Spinal cord (tissue), 10 donors: ENCODE results near the gene RPGR. TPM values are rescaled to one million over a fixed set of nuclear protein-coding genes. Genes with fewer than 3 reads are reported as not detected.
A peak's percentile ranks its signal among the peaks of the same experiment; 100 is the strongest.

Experiments
- DNase-seq, 6 donors: peaks; one replicate each; pipeline versions ENCODE4 v3.0.0 to v3.0.0-alpha.2; 2013 to 2015; ENCODE audit warnings: low spot score in 6 of 6, low read depth in 4 of 6
- H3K27ac ChIP-seq: one replicate; pipeline ENCODE4 v1.5.1; 2013; ENCODE audit warnings: low read depth, low read length, control low read depth
- H3K27me3 ChIP-seq: one replicate; pipeline ENCODE4 v1.6.1; 2013; ENCODE audit warnings: low read length; ENCODE audit not compliant: control insufficient read depth, insufficient read depth
- H3K36me3 ChIP-seq: one replicate; pipeline ENCODE4 v1.6.1; 2013; ENCODE audit warnings: low read length; ENCODE audit not compliant: control insufficient read depth, insufficient read depth
- H3K4me1 ChIP-seq: one replicate; pipeline ENCODE4 v1.6.1; 2013; ENCODE audit warnings: low read length; ENCODE audit not compliant: control insufficient read depth, insufficient read depth
- H3K4me3 ChIP-seq: one replicate; pipeline ENCODE4 v1.5.1; 2013; ENCODE audit warnings: low read depth, low read length, control low read depth
- H3K9me3 ChIP-seq: one replicate; pipeline ENCODE4 v1.6.1; 2013; ENCODE audit warnings: low read length; ENCODE audit not compliant: control insufficient read depth, insufficient read depth
- WGBS: methylation state at CpG from one replicate; pipeline ENCODE4 v1.1.5; 2013; ENCODE audit warnings: missing lambda C conversion rate; ENCODE audit not compliant: insufficient coverage; 5-methylcytosine and 5-hydroxymethylcytosine counted together
- polyA plus RNA-seq, 2 donors: library from polyadenylated mRNA; unstranded; fragments of 120-200 nt; gene quantifications; one replicate each; pipeline ENCODE4 v1.2.1, GENCODE V29; 2013; ENCODE audit not compliant: insufficient read length in 2 of 2
- total RNA-seq, 2 donors: library from RNA; depleted of rRNA in 1 of 2; stranded (reverse); fragments of 120-200 nt in 1 of 2; fragments of >200 nt in 1 of 2; gene quantifications; one replicate each; pipeline versions ENCODE4 v1.2.3 to v1.2.4, GENCODE V29; 2013 to 2014
- donor health status: healthy.

Gene RPGR
- total and polyA plus RNA-seq, 4 donors = 12.7 to 18.3 (median 15.0) TPM

DNA sequence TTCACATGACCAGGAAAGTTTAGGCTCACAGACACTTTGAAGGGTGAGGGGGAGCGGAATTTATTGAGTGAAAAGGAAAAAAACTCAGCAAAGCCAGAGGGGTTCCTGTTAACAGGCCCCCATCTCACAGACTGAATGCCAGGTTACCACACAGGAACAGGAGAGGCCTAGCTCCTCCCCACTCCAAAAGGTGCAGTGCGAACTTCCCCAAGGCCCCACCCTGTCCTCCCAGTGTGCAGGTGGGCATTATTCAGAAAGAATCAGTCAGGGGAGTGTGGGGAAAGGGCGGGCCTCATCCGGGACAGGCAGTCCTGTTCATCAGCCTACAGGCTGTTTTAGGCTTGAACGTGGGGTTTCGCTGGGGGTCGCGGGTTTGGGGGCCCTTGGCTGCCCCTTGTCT lies 29.1 kb upstream of the RPGR start:
- WGBS = 72% methylated on average over 3 of the region's 8 CpGs
- H3K4me1 ChIP-seq = peaks cover 3% of the 10 kb centered on the region
- no peak for DNase-seq
- peaks cover 4% of the 10 kb centered on the region for H3K27me3 ChIP-seq
- H3K4me3 ChIP-seq = no peak overlapping the region
- H3K36me3 ChIP-seq = no peaks in the 10 kb centered on the region
- no peaks in the 10 kb centered on the region for H3K9me3 ChIP-seq
- H3K27ac ChIP-seq = no peak overlapping the region

GRCh38 chrX:38352362-38352761 lies 25.1 kb upstream of the RPGR start, which contains the start of gene OTC:
TSS of gene OTC (plus strand) at chrX:38352604. CDS start at chrX:38352697, 93 bp downstream.
- H3K27me3 ChIP-seq = peaks cover 4% of the 10 kb centered on the region
- H3K27ac ChIP-seq = no peak within 1 kb of the TSS
- H3K36me3 ChIP-seq = no peaks in the 10 kb centered on the region
- H3K9me3 ChIP-seq = no peaks in the 10 kb centered on the region
- H3K4me1 ChIP-seq = no peaks in the 10 kb centered on the region
- 100% methylated on average over 1 of the region's 4 CpGs for WGBS
- H3K4me3 ChIP-seq = no peak within 1 kb of the TSS
- no peak for DNase-seq

DNA sequence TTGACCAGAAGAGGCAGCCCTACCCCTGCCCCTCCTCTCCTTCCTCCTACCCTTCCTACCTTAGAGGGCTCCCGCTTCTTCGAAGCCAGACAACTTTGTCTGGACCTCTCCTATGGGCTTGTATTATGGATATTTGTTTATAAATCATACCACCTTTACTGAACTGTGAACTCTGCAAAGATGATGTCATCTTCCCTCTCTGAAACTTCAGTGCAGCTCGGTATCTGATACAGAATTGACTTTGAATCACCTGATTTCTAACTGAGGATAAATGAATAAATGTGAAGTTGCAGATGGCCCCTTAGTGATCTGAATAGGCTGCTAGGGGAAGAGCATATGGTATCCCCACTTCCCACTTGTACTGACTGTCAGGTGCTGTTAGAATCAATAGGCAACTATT lies 24.0 kb upstream of the RPGR start:
- Histone ChIP-seq H3K27ac (no peak overlapping the region), H3K9me3 (no peaks in the 10 kb centered on the region), H3K36me3 (no peaks in the 10 kb centered on the region), H3K4me3 (no peak overlapping the region), H3K4me1 (no peaks in the 10 kb centered on the region), H3K27me3 (peaks cover 4% of the 10 kb centered on the region)
- WGBS = no CpG with 5 or more reads among the region's 3 CpGs
- DNase-seq = no peak

DNA sequence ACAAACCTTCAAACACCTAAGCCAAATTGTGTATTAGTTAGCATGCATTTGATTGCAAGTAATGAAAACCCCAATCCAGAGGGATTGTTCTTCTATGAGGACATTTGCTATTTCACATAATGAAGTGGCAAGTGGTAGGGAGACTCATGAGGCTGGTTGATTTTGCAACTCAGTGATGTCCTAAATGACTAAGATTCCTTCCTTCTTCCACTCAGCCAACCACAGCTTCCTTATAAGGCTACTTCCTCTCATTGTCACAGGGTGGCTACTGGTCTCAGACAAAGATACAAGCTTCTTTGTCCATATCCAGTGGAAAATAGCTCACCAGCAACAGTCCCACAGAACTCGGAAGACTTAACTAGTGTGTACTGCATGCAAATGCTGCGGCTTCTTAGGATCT lies 19.8 kb upstream of the RPGR start:
- no peaks in the 10 kb centered on the region for H3K4me1 ChIP-seq
- no CpG with 5 or more reads among the region's 2 CpGs for WGBS
- no peaks in the 10 kb centered on the region for H3K36me3 ChIP-seq
- H3K4me3 ChIP-seq = no peak overlapping the region
- H3K9me3 ChIP-seq = no peaks in the 10 kb centered on the region
- no peak for DNase-seq
- no peaks in the 10 kb centered on the region for H3K27me3 ChIP-seq
- no peak overlapping the region for H3K27ac ChIP-seq

DNA sequence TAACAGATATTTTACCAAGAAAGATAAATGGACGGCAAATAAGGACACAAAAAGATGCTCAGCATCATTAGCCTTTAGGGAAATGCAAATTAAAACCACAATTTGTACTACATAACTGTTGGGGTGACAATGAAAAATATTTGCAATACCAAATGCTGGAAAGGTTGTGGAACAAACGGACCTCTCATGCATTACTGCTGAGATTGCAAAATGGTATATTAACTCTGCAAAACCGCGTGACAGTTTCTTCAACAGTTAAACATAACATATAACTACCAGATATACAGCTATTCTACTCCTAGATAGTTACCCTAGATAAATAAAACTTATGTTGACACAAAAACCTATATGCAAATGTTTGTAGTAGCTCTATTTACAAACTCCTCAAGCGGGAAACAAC lies 18.8 kb upstream of the RPGR start:
- DNase-seq = no peak
- no peak overlapping the region for H3K27ac ChIP-seq
- H3K27me3 ChIP-seq = no peaks in the 10 kb centered on the region
- WGBS = no CpG with 5 or more reads among the region's 5 CpGs
- no peaks in the 10 kb centered on the region for H3K36me3 ChIP-seq
- H3K9me3 ChIP-seq = no peaks in the 10 kb centered on the region
- H3K4me3 ChIP-seq = no peak overlapping the region
- H3K4me1 ChIP-seq = no peaks in the 10 kb centered on the region

GRCh38 chrX:38342853-38343778 lies 15.8 kb upstream of the RPGR start:
- Histone ChIP-seq H3K36me3 (no peaks in the 10 kb centered on the region), H3K4me3 (no peak overlapping the region), H3K9me3 (no peaks in the 10 kb centered on the region), H3K27ac (no peak overlapping the region), H3K4me1 (no peaks in the 10 kb centered on the region), H3K27me3 (peaks cover 3% of the 10 kb centered on the region)
- WGBS = no CpG with 5 or more reads among the region's 2 CpGs
- no peak for DNase-seq

DNA sequence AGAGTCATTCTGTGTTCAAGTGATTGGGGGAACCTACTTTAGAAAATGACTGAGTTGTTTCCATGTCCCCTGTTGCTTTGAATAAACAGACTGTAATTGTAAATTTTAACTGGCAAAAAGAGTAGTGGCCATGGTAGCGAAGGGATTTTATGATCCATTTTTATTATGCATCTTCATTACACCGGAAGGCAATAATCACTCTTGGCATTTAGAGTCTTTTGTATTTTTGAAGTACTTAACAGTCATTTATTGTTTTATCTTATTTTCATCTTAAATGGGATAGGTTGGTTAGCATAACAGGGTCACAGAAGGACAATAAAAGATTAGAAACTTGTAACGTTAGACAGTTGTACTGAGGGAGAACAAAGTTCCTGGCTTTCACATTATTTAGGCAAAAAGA lies 14.1 kb upstream of the RPGR start:
- no peak for DNase-seq
- Histone ChIP-seq H3K9me3 (no peaks in the 10 kb centered on the region), H3K36me3 (no peaks in the 10 kb centered on the region), H3K27me3 (peaks cover 3% of the 10 kb centered on the region), H3K4me1 (no peaks in the 10 kb centered on the region), H3K27ac (no peak overlapping the region), H3K4me3 (no peak overlapping the region)
- WGBS = no CpG with 5 or more reads among the region's 3 CpGs

- no CpG with 5 or more reads among the region's 5 CpGs for WGBS
- H3K27ac ChIP-seq = no peak overlapping the region
- H3K4me1 ChIP-seq = peaks cover 6% of the 10 kb centered on the region
- H3K36me3 ChIP-seq = no peaks in the 10 kb centered on the region
- DNase-seq = no peak
- peaks cover 3% of the 10 kb centered on the region for H3K27me3 ChIP-seq
- H3K4me3 ChIP-seq = no peak overlapping the region
- H3K9me3 ChIP-seq = no peaks in the 10 kb centered on the region
Observed at GRCh38 chrX:38336538-38337240, 9.4 kb upstream of the RPGR start.

DNA sequence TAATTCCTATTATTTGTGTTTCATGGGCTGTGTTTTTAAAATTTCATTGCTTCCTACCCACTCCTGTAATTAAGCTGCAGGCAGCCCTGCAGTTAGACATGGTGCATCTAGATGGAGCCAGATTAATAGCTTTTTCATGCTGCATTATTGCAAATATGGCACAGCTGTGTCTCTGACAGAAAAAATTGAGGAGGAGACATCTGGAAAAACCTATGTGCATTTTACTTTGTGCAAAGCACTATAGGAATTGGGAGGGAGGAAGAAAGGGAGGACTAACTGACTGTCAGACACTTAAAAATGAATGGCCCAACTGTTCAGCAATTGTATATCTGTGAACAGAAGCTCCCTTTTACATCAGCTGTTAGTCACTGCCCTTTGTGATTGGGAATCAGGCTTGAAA lies 8.1 kb upstream of the RPGR start:
- peak in 3 of 6 donors; percentile 17 to 87 (median 44) for DNase-seq
- no peaks in the 10 kb centered on the region for H3K27me3 ChIP-seq
- peak overlapping the region; percentile 15 for H3K27ac ChIP-seq
- no peaks in the 10 kb centered on the region for H3K9me3 ChIP-seq
- no peaks in the 10 kb centered on the region for H3K36me3 ChIP-seq
- no peak overlapping the region for H3K4me3 ChIP-seq
- H3K4me1 ChIP-seq = peaks cover 6% of the 10 kb centered on the region

DNA sequence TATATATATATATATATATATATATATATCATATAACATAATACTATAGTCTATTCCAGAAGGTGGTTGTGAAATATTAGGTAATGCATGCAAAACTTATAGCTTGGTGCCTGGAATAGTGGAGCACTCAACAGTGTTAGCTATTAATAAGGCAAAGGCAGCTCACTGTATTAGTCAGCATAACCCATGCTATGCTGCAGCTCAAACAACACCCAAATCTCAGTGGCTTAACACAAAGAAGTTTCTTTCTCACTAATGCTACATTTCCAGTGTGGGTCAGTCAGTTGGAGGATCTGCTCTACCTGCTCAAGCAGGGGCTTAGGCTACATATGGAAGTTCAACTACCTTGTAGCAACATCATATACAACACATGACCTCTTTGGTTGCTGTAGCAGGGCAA lies 5.2 kb upstream of the RPGR start:
- no peaks in the 10 kb centered on the region for H3K27me3 ChIP-seq
- DNase-seq = no peak
- no peaks in the 10 kb centered on the region for H3K36me3 ChIP-seq
- H3K4me3 ChIP-seq = no peak overlapping the region
- no peaks in the 10 kb centered on the region for H3K9me3 ChIP-seq
- H3K4me1 ChIP-seq = peaks cover 6% of the 10 kb centered on the region
- H3K27ac ChIP-seq = no peak overlapping the region
